ENCODE data around the gene FKBP5.

Gene FKBP5

DNA sequence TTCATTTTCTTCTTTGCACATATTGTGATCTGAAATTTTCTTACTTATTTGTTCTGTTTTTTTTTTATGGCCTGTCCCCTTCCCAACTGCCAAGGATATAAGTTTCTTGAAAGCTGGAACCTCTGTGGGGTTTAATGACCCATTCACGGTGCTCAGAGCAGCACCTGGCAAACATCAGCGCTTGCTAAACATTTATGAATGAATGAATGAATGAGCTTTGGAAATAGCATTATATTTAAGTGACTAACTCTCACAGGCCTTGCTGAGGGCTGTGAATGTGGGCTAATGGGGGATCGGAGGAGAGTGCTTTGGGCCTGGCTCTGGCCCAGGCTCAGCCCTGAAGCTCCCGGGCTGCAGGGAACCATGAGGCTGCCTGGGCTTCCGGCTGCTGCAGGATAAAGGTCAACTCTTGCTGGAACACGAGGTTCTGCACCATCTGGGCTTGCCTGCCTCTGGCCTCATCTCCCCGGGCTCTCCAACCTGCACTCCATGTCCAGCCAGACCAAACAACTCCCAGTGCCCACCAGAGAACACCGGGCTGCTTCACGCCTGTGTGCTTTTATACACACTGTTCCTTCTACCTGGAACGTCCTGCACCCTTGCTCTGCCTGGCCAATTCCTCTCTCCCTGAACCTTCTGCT, 33.5 kb upstream of the FKBP5 start:
- H3K4me3 ChIP-seq (ENCODE audit: low read depth, low read length): no peak overlapping the region
- TF ChIP-seq, protein P1, sequence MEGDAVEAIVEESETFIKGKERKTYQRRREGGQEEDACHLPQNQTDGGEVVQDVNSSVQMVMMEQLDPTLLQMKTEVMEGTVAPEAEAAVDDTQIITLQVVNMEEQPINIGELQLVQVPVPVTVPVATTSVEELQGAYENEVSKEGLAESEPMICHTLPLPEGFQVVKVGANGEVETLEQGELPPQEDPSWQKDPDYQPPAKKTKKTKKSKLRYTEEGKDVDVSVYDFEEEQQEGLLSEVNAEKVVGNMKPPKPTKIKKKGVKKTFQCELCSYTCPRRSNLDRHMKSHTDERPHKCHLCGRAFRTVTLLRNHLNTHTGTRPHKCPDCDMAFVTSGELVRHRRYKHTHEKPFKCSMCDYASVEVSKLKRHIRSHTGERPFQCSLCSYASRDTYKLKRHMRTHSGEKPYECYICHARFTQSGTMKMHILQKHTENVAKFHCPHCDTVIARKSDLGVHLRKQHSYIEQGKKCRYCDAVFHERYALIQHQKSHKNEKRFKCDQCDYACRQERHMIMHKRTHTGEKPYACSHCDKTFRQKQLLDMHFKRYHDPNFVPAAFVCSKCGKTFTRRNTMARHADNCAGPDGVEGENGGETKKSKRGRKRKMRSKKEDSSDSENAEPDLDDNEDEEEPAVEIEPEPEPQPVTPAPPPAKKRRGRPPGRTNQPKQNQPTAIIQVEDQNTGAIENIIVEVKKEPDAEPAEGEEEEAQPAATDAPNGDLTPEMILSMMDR (IDR thresholded peaks at IDR 0.05; ENCODE audit: low read depth, low read length): no peak

DNA sequence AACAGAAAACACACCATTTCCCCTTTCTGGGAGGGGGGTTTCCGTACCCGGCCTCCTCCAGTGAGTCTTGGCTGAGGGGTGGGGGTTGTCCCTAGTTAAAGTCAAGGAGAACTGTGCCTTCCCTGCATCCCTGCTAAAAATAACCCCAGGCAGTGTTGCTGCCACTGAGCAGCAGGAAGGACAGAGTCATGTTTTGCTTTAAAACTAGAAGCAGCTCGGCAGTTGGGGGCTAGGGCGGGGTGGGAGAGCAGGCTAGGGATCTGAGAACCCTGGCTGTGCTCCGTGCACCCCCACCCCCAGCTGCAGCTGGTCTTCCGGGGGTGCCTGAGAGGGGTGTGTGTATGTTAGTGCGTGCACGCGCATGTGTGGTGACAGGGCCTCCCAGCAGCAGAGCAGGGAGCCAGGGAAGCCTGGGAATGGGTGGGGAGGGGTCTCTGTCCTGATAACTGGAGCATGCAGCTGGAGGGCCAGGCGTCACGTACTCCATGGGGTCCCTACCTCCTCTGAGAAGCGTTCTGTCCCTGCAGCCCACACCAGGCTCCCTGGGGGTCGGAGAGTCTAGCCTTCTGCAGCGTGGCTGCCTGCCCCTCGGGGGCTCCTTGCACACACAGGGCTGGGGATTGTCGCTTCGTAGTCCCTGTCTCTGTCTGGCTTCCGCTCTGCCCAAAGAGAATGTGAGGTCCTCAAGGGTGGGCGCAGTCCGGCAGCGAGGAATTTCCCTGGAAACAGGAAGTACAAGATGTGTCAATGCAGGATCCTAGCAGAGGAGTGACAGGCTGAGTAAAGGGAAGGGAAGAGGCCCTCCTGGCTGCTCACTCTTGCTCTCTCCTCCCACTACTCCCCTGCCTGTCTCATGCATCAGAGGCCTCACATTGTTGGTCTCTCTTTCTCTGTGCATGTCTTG, 31.4 kb upstream of the FKBP5 start:
- peak overlapping the region; percentile 43 for H3K4me3 ChIP-seq (ENCODE audit: low read depth, low read length)
- TF ChIP-seq, protein P1 (IDR thresholded peaks at IDR 0.05; ENCODE audit: low read depth, low read length): no peak

DNA sequence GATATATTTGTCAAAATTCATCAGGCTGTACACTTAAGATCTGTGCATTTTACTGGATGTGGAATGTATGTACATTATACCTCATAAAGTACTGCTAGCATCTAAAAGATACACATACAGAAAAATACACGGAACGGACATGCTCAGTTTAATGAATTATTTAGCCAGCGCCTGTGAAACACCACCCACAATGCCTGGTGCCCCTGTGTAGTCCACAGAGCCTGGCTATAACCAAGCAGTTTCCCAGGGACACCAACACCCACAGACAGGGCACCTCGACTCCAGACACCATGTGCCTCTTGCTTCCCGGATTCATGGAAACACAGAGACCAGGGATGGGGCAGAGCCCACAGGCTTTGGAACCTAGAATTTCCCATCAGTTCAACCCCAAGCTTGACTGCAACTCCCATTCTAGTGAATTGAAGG, 30.7 kb upstream of the FKBP5 start:
- TF ChIP-seq, protein P1 (IDR thresholded peaks at IDR 0.05; ENCODE audit: low read depth, low read length): no peak

DNA sequence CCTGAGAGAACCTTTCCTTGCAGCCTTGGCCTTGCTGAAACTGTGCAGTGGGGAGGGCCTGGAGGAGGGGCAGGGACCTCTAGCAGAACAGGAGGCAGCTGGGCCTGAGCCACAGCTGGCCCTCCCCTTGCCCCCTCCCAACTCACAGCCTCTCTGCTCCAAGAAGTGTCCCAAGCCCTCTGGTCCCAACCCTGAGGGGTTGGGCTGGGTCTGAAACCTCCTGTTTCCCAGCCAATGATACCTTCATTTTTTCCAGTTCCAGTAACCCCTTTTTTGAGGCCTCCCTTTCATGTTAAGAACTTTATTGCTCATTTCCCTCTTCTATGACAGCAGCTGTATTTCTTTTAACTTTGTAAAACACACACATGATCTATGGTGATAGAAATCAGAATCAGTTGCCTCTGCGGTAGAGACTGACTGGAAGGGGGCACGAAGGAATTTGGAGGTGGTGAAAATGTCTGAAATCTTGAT, 30.2 kb upstream of the FKBP5 start:
- no peak overlapping the region for H3K4me3 ChIP-seq (ENCODE audit: low read depth, low read length)
- TF ChIP-seq, protein P1 (IDR thresholded peaks at IDR 0.05; ENCODE audit: low read depth, low read length): no peak

More for the DNA sequence above, 30.7 kb upstream of the FKBP5 start:
- H3K4me3 ChIP-seq (ENCODE audit: low read depth, low read length): peak overlapping the region; percentile 43; the same call in 1 of the 2 replicates

- H3K4me3 ChIP-seq (ENCODE audit: low read depth, low read length): no peak overlapping the region
- TF ChIP-seq, protein P1 (IDR thresholded peaks at IDR 0.05; ENCODE audit: low read depth, low read length): no peak
Measured at GRCh38 chr6:35718375-35718736, 29.6 kb upstream of the FKBP5 start.

DNA sequence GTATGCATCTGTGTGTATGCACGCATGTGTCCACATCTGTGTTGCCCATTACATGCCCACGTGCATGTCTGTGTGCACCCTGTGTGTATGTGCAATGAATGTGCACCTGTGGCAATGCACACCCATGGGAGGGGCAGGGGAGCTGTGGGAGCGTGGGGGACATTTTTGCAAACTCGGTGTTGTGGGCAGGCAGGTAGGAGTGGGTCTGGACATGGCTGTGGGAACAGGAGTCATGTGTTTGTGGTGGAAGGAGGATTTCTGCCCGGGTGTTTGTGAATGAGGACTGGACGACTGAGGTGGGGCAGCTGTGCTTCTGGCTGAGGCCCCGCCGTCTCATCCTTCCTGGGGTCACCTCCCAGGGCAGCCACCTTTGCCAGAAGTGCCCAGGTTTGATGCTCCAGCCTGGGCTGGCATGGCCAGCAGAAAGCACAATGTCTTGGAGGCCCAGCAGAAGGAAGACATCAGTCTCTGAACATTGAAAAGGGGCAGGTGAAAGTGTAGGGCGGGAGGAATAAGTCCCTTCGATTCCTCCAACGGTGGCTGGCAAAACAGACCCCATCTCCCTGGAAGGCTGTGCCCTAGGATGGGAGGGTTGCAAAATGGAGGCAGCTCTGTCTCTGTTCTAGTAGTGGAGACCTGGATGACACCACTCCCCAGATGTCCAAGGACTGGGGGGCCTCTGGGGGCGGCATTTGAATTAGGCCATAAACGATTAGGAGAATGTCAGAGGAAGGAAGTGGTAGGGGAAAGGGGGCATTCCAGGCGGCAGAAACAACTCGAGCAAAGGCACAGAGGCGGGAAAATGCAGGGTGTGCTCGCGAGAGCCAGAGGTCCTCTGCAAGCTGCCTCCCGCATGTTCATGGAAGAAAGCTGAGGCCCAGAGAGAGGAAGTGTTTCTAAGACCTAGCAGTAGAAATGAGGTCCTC, 29.0 kb upstream of the FKBP5 start:
- TF ChIP-seq, protein P1 (IDR thresholded peaks at IDR 0.05; ENCODE audit: low read depth, low read length): no peak
- no peak overlapping the region for H3K4me3 ChIP-seq (ENCODE audit: low read depth, low read length)

All from WI38 (cell line).